Activated T-helper 2 cell treated with anti-CD3 and anti-CD28 coated beads, Interferon-gamma antibody, Interleukin-2, Interleukin-4, amounts not matched to agents 10 μg/mL and 5 μg/mL and 100 μg/mL, durations not matched to agents 14 hours and 24 hours and 36 hours (primary cell): Measurements from ENCODE around the gene SPACA7. TPM values are rescaled to one million over a fixed set of nuclear protein-coding genes. Genes with fewer than 3 reads are reported as not detected.

Experiments
- DNase-seq: peaks from one replicate; pipeline ENCODE4 v3.0.0; 2021; ENCODE audit warnings: low spot score
- H3K27ac Mint-ChIP-seq: one replicate; pipeline ENCODE4 v1.8.0; 2021; ENCODE audit warnings: mixed read lengths
- H3K27me3 Mint-ChIP-seq: one replicate; pipeline ENCODE4 v1.8.0; 2021; ENCODE audit warnings: low read depth, mixed read lengths
- H3K36me3 Mint-ChIP-seq: one replicate; pipeline ENCODE4 v1.8.0; 2021; ENCODE audit warnings: low read depth, mixed read lengths
- H3K4me1 Mint-ChIP-seq: one replicate; pipeline ENCODE4 v1.8.0; 2021; ENCODE audit warnings: low read depth, mixed read lengths
- H3K4me3 Mint-ChIP-seq: one replicate; pipeline ENCODE4 v1.8.0; 2021; ENCODE audit warnings: low read depth, mild to moderate bottlenecking, moderate library complexity, mixed read lengths
- H3K9me3 Mint-ChIP-seq: one replicate; pipeline ENCODE4 v1.8.0; 2021; ENCODE audit warnings: mixed read lengths
- intact Hi-C: fragments of 100-400 bp; cut with micrococcal nuclease; formaldehyde crosslinking; loops from one replicate; pipeline ENCODE4 v1.15.1; 2023
- total RNA-seq: library from RNA; stranded (reverse); gene quantifications from 2 replicates; pipeline ENCODE4 v1.2.3, GENCODE V29; 2022

The SPACA7 gene, protein sequence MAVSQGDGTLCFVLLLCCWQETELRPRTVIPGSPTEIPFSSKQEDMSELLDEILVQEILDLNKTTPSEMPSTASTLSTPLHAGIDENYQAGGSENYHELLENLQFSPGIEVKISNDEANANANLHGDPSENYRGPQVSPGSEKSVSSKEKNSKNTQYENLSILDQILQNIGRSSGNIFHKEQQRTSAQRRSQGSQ
- not detected in 2 replicates for total RNA-seq

DNA sequence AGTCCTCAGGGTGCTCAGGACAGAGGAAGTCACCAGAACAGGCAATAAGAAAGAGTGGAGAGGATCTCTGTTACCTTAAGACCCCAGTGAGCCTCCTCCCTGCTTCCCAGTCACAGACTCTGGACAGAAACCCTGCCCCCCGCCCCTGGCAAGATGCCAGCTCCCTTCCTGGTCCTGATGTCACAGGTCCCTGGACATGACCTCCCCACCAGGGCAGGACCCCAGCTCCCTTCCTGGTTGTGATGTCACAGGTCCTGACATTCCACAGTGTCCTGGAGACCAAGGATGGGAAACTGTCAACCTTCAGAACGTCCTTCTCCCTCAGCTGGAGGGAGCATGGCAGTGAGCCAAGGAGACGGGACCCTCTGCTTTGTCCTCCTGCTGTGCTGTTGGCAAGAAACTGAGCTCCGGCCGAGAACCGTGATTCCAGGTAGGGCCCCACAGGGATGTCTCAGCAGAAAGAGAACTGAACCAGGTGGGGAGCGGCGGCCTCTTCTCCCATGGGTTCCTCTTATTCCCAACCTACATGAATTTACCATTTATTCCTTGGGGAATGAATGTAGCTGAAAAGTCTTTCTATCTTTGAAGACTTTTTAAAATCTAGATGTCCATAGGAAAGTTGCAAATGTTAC lies at the start of gene SPACA7:
Gene SPACA7 (plus strand): TSS at position 306 of the 632 bp plus-strand sequence. CDS start 31 bp downstream, at position 337.
- intact Hi-C loops, result no loop called here
- Mint-ChIP-seq H3K27me3 (no peaks in the 10 kb centered on the region), H3K27ac (no peak within 1 kb of the TSS), H3K4me3 (no peak within 1 kb of the TSS), H3K4me1 (no peaks in the 10 kb centered on the region), H3K36me3 (no peaks in the 10 kb centered on the region), H3K9me3 (peaks cover 4% of the 10 kb centered on the region)
- DNase-seq, result no peak

- Mint-ChIP-seq H3K4me1 (no peaks in the 10 kb centered on the region), H3K36me3 (no peaks in the 10 kb centered on the region), H3K9me3 (no peaks in the 10 kb centered on the region), H3K4me3 (no peak overlapping the region), H3K27ac (no peak overlapping the region), H3K27me3 (peaks cover 15% of the 10 kb centered on the region)
- no peak for DNase-seq
- intact Hi-C loops, result no loop called here
These were observed 49.3 kb upstream of the SPACA7 start for GRCh38 chr13:112326821-112327370.

DNA sequence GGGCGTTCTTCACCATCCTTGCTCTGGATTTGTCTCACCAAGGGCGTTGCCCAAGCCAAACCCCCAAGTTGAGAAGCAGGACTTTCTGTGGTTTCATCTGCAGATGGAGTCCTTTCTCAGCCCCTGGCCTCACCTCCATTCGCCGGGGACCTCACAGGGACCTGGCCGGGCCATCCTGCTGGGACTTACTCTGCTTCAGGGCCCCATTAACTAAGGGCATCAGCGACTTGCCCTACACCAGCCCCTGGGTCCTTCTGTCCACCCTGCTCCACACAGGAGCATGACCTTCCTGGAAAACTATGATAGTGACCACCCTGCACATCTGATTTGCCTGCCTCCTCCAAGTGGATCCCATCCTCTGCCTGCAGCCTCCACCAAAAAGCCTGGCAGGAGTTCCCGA lies 47.2 kb upstream of the SPACA7 start:
- H3K4me1 Mint-ChIP-seq, result no peaks in the 10 kb centered on the region
- intact Hi-C loops, result no loop called here
- no peak overlapping the region for H3K4me3 Mint-ChIP-seq
- no peaks in the 10 kb centered on the region for H3K36me3 Mint-ChIP-seq
- no peaks in the 10 kb centered on the region for H3K9me3 Mint-ChIP-seq
- peaks cover 27% of the 10 kb centered on the region for H3K27me3 Mint-ChIP-seq
- no peak for DNase-seq
- no peak overlapping the region for H3K27ac Mint-ChIP-seq

DNA sequence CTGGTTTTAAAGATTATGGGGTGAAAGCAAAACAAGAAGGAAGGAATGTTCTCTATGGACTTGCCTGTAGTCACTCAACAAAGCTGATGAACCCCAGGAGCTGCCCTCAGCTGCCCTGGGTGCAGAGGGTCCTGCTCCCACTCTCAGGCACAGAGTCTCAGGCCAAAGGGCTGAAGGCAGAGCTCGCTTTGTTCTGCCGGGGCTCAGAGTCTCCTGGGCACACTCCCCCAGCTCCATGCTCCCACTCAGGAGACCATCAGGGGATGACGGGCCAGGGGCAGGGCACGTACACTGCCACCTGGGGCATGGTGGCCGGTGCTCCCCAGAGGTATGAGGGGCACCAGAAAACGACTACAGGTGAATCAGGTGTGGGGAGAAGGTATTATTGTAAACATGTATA lies 46.8 kb upstream of the SPACA7 start:
- Mint-ChIP-seq H3K9me3 (no peaks in the 10 kb centered on the region), H3K4me3 (no peak overlapping the region), H3K27me3 (peaks cover 27% of the 10 kb centered on the region), H3K27ac (no peak overlapping the region), H3K36me3 (no peaks in the 10 kb centered on the region), H3K4me1 (no peaks in the 10 kb centered on the region)
- intact Hi-C loops, result no loop called here
- DNase-seq, result no peak

DNA sequence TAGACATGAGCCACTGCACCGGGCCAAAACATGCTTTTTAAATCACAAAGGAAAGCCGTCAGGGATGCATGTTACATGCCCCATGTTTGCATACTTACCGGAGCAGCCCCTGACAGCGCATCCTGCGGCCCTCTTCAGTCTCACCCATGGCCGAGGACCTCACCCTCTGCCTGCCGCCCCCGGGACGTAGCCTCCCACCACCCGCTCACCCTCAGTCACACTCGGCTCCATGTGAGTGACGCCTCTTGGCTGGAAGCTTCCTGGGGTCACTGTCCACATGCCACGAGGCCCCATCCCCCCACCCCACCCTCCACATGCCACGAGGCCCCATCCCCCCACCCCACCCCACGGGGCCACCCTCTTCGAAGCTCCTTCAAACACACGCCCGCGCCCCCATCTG lies 46.1 kb upstream of the SPACA7 start:
- H3K36me3 Mint-ChIP-seq, result no peaks in the 10 kb centered on the region

GRCh38 chr13:112330479-112331381 lies 45.4 kb upstream of the SPACA7 start:
- intact Hi-C loops, result no loop called here
- Mint-ChIP-seq H3K4me1 (no peaks in the 10 kb centered on the region), H3K27ac (no peak overlapping the region), H3K4me3 (no peak overlapping the region), H3K27me3 (peaks cover 25% of the 10 kb centered on the region), H3K36me3 (no peaks in the 10 kb centered on the region), H3K9me3 (no peaks in the 10 kb centered on the region)
- DNase-seq, result no peak

More for the DNA sequence above, 46.1 kb upstream of the SPACA7 start:
- H3K9me3 Mint-ChIP-seq, result no peaks in the 10 kb centered on the region
- H3K27me3 Mint-ChIP-seq, result peaks cover 27% of the 10 kb centered on the region
- no peak for DNase-seq
- H3K27ac Mint-ChIP-seq, result no peak overlapping the region
- intact Hi-C loops, result no loop called here
- no peaks in the 10 kb centered on the region for H3K4me1 Mint-ChIP-seq
- no peak overlapping the region for H3K4me3 Mint-ChIP-seq

DNA sequence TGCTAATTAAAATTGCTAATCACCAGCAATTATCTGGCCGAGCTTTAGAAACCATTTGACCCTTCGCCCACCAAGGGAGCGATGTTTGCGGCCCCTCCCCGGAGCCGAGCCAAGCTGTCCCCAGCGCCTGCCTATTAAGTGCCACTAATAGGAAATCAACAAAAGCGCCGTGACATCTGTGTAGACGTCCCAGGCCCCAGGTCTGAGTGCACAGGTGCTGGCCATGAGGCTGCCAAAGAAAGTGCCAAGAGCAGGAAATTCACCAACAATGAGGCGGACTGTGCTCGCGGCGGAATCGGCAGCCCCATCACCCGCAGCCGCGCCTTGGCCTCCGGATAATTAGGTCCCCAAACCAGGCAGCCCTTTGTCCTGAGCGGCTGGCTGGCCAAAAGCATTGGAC lies 44.5 kb upstream of the SPACA7 start:
- intact Hi-C loops, result no loop called here
- H3K27ac Mint-ChIP-seq, result no peak overlapping the region

DNA sequence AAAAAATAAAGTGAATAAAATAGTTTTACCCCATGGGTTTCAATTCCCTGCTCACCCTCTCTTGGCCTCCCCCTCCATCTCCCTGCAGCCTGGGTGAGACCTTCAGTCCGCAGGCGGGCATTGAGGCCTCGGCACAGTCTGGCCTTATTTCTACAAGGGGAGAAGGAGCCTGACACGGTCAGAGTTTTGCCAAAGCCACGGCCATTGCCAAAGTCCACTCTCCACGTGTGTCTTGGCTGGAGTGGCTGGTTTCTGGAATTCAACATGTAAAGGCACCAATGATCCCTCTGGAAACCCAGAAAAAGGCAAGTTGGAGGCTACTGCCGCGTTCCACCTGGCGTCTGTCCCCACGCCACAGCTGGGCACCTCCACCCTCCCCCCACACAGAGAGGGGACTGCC lies 43.4 kb upstream of the SPACA7 start:
- Mint-ChIP-seq H3K4me1 (no peaks in the 10 kb centered on the region), H3K9me3 (no peaks in the 10 kb centered on the region), H3K27me3 (peaks cover 24% of the 10 kb centered on the region), H3K4me3 (no peak overlapping the region), H3K27ac (no peak overlapping the region), H3K36me3 (no peaks in the 10 kb centered on the region)
- no peak for DNase-seq
- intact Hi-C loops, result no loop called here

More for the DNA sequence above, 44.5 kb upstream of the SPACA7 start:
- Mint-ChIP-seq H3K4me3 (no peak overlapping the region), H3K9me3 (no peaks in the 10 kb centered on the region), H3K27me3 (peaks cover 24% of the 10 kb centered on the region), H3K4me1 (no peaks in the 10 kb centered on the region), H3K36me3 (no peaks in the 10 kb centered on the region)
- DNase-seq, result no peak

DNA sequence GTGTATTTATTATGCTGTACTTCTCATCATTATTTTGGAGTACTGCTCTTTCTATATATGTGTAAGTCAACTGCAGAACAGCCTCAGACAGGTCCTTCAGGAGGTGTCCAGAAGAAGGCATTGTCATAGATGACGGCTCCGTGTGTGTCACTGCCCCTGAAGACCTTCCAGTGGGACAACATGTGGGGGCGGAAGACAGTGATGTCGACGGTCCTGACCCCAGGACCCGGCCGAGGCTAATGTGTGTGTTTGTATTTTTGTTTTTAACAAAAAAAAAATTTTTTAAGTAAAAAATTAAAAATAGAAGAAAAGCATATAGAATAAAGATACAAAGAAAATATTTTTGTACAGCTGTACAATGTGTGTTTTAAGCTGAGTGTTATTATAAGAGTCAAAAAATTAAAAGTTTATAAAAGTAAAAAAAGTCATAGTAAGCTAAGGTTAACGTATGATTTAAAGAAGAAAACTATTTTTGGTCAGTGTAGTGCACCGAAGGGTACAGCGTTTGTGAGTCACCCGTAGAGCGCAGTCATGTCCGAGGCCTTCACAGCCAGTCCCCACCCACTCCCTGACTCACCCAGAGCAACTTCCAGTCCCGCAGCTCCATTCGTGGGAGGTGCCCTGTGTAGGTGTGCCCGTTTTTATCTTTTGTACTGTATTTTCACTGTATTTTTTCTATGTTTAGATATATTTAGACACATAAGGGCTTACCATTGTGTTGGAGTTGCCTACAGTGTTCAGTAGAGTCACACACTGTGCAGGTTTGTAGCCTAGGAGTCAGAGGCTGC lies 42.2 kb upstream of the SPACA7 start:
- H3K27me3 Mint-ChIP-seq, result peaks cover 24% of the 10 kb centered on the region
- no peak overlapping the region for H3K4me3 Mint-ChIP-seq
- H3K4me1 Mint-ChIP-seq, result no peaks in the 10 kb centered on the region
- H3K9me3 Mint-ChIP-seq, result no peaks in the 10 kb centered on the region
- no peak overlapping the region for H3K27ac Mint-ChIP-seq
- H3K36me3 Mint-ChIP-seq, result no peaks in the 10 kb centered on the region
- no peak for DNase-seq
- intact Hi-C loops, result no loop called here

GRCh38 chr13:112335135-112335534 lies 41.0 kb upstream of the SPACA7 start:
- intact Hi-C loops, result no loop called here
- DNase-seq, result no peak
- no peaks in the 10 kb centered on the region for H3K4me1 Mint-ChIP-seq
- H3K4me3 Mint-ChIP-seq, result no peak overlapping the region
- H3K27me3 Mint-ChIP-seq, result peaks cover 18% of the 10 kb centered on the region
- H3K27ac Mint-ChIP-seq, result no peak overlapping the region
- H3K9me3 Mint-ChIP-seq, result no peaks in the 10 kb centered on the region
- no peaks in the 10 kb centered on the region for H3K36me3 Mint-ChIP-seq

GRCh38 chr13:112341446-112341845 lies 34.7 kb upstream of the SPACA7 start:
- Mint-ChIP-seq H3K4me1 (no peaks in the 10 kb centered on the region), H3K4me3 (no peak overlapping the region), H3K9me3 (no peaks in the 10 kb centered on the region), H3K36me3 (no peaks in the 10 kb centered on the region), H3K27ac (no peak overlapping the region), H3K27me3 (peaks cover 6% of the 10 kb centered on the region)
- intact Hi-C loops, result no loop called here
- DNase-seq, result no peak

DNA sequence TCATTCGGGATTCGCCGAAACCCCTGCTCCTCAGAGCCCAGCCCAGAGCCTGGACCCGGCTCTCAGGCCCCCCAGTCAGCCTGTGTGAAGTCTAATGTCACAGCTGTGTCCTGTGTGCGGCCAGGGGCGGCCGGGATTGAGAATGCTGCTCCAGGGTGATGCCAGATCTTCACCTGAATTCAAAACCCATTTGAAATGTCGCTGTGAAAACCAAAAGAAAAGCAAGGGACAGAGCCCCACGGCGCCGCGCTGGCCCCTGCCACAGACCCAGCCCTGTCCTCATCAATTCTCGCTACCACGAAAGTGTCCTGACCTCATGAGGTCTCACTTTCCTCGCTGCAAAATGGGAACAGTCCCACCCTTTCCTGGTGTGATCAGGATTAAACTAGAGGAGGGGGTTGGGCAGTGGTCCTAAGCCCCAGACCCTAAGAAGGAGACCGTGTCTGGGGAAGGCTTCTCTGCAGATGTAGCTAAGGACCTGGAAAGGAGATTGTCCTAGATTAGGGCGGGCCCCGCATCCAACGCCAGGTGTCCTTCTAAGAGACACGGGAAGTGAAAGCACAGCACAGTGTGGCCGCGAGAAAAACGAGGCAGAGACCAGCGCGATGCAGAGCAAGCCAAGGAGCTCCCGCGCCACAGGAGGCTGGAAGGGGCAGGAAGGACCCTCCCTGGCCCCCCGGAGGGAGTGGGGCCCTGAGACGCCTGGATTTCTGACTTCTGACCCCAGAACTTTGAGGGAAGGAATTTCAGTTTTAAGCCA lies 34.0 kb upstream of the SPACA7 start:
- H3K4me3 Mint-ChIP-seq, result no peak overlapping the region
- H3K4me1 Mint-ChIP-seq, result no peaks in the 10 kb centered on the region
- no peak for DNase-seq
- peaks cover 12% of the 10 kb centered on the region for H3K27me3 Mint-ChIP-seq
- no peaks in the 10 kb centered on the region for H3K9me3 Mint-ChIP-seq
- no peak overlapping the region for H3K27ac Mint-ChIP-seq
- no peaks in the 10 kb centered on the region for H3K36me3 Mint-ChIP-seq
- intact Hi-C loops, result no loop called here
